Measurements from ENCODE around the gene CCDC170. TPM values are rescaled to one million over a fixed set of nuclear protein-coding genes. Genes with fewer than 3 reads are reported as not detected.

The CCDC170 gene
- total RNA-seq, 1 experiment from 2014 or later: not detected

DNA sequence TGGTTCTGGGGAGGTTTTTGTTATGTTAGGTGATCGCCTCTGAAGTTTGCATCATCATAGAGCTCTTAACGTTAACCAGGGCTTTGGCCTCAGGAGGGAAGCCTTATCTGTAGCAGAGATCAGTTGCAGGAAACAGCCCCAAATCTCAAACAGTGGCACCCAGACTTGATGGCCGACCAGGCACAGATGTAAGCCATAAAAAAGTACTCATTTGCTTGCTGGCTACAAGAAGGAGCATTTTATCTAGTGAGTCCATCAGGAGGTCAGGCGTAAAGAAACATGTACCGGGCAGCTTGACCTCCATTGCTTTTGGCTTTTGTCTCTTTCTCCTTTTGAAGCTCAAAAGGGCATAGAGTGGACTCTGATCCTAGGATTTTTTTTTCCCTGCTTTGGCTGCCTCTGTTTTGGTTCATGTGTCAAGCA lies 122.3 kb downstream of the CCDC170 start:
- no peaks in the 10 kb centered on the region for H3K4me1 ChIP-seq (ENCODE audit: control insufficient read depth, insufficient read depth, low read length)
- CTCF ChIA-PET: no interaction called here
- H3K4me3 ChIP-seq (ENCODE audit: low read depth in 2 of 2, low read length in 2 of 2): no peak overlapping the region
- POLR2A ChIA-PET: no interaction called here
- TF ChIP-seq SIN3A (IDR thresholded peaks at IDR 0.05; ENCODE audit: borderline replicate concordance, insufficient read depth, low read depth, low read length) (no peak), TCF7L2 (IDR thresholded peaks at IDR 0.05; ENCODE audit: low read depth, low read length) (no peak), POLR2AphosphoS5 (IDR thresholded peaks at IDR 0.05; ENCODE audit: low read depth, low read length) (no peak)
- TF ChIP-seq, protein P1, sequence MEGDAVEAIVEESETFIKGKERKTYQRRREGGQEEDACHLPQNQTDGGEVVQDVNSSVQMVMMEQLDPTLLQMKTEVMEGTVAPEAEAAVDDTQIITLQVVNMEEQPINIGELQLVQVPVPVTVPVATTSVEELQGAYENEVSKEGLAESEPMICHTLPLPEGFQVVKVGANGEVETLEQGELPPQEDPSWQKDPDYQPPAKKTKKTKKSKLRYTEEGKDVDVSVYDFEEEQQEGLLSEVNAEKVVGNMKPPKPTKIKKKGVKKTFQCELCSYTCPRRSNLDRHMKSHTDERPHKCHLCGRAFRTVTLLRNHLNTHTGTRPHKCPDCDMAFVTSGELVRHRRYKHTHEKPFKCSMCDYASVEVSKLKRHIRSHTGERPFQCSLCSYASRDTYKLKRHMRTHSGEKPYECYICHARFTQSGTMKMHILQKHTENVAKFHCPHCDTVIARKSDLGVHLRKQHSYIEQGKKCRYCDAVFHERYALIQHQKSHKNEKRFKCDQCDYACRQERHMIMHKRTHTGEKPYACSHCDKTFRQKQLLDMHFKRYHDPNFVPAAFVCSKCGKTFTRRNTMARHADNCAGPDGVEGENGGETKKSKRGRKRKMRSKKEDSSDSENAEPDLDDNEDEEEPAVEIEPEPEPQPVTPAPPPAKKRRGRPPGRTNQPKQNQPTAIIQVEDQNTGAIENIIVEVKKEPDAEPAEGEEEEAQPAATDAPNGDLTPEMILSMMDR (IDR thresholded peaks at IDR 0.05): no peak
- TF ChIP-seq, protein P2, sequence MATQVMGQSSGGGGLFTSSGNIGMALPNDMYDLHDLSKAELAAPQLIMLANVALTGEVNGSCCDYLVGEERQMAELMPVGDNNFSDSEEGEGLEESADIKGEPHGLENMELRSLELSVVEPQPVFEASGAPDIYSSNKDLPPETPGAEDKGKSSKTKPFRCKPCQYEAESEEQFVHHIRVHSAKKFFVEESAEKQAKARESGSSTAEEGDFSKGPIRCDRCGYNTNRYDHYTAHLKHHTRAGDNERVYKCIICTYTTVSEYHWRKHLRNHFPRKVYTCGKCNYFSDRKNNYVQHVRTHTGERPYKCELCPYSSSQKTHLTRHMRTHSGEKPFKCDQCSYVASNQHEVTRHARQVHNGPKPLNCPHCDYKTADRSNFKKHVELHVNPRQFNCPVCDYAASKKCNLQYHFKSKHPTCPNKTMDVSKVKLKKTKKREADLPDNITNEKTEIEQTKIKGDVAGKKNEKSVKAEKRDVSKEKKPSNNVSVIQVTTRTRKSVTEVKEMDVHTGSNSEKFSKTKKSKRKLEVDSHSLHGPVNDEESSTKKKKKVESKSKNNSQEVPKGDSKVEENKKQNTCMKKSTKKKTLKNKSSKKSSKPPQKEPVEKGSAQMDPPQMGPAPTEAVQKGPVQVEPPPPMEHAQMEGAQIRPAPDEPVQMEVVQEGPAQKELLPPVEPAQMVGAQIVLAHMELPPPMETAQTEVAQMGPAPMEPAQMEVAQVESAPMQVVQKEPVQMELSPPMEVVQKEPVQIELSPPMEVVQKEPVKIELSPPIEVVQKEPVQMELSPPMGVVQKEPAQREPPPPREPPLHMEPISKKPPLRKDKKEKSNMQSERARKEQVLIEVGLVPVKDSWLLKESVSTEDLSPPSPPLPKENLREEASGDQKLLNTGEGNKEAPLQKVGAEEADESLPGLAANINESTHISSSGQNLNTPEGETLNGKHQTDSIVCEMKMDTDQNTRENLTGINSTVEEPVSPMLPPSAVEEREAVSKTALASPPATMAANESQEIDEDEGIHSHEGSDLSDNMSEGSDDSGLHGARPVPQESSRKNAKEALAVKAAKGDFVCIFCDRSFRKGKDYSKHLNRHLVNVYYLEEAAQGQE (IDR thresholded peaks at IDR 0.05; ENCODE audit: insufficient read depth in 1 of 2, low read depth in 2 of 2, low read length in 1 of 2): no peak
- no peaks in the 10 kb centered on the region for H3K36me3 ChIP-seq (ENCODE audit: control insufficient read depth, insufficient read depth, low read length)
- H3K27me3 ChIP-seq (ENCODE audit: control insufficient read depth, insufficient read depth, low read length): no peaks in the 10 kb centered on the region
- no peak for DNase-seq (ENCODE audit: low read depth, low spot score)
- no peak for ATAC-seq
- no peaks in the 10 kb centered on the region for H3K9me3 ChIP-seq (ENCODE audit: control insufficient read depth, insufficient read depth, low read depth, low read length)
- in situ Hi-C loops (cut with HindIII; ENCODE audit: low pct_unique_long_range_greater_than_20kb, low sequenced_read_pairs): no loop called here
- no TSS peak for BruUV-seq (replicated peaks)
- no peak overlapping the region for H3K27ac ChIP-seq (ENCODE audit: low read length)
- intact Hi-C loops (cut with micrococcal nuclease; ENCODE audit: unreplicated experiment): no loop called here

DNA sequence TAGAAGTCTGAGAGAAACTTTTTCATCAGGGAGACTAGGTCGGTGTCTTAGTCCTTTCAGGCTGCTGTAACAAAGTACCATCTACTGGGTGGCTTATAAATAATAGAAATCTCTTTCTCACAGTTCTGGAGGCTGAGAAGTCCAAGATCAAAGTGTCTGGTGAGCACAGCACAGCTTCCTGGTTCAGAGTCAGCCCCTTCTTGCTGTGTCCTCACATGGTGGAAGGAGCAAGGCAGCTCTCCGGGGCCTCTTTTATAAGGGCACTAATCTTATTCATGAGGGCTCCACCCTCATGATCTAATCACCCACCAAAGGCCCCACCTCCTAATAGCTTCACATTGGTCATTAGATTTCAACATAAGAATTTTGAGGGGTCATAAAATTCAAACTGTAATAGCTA lies 122.8 kb downstream of the CCDC170 start:
- intact Hi-C loops (cut with micrococcal nuclease; ENCODE audit: unreplicated experiment) (no loop called here), in situ Hi-C loops (cut with HindIII; ENCODE audit: low pct_unique_long_range_greater_than_20kb, low sequenced_read_pairs) (no loop called here)
- H3K36me3 ChIP-seq (ENCODE audit: control insufficient read depth, insufficient read depth, low read length): no peaks in the 10 kb centered on the region
- H3K27ac ChIP-seq (ENCODE audit: low read length): no peak overlapping the region
- H3K4me1 ChIP-seq (ENCODE audit: control insufficient read depth, insufficient read depth, low read length): no peaks in the 10 kb centered on the region
- POLR2A ChIA-PET: no interaction called here
- no peak for ATAC-seq
- no TSS peak for BruUV-seq (replicated peaks)
- CTCF ChIA-PET: no interaction called here
- no peaks in the 10 kb centered on the region for H3K9me3 ChIP-seq (ENCODE audit: control insufficient read depth, insufficient read depth, low read depth, low read length)
- TF ChIP-seq TCF7L2 (IDR thresholded peaks at IDR 0.05; ENCODE audit: low read depth, low read length) (no peak), SIN3A (IDR thresholded peaks at IDR 0.05; ENCODE audit: borderline replicate concordance, insufficient read depth, low read depth, low read length) (no peak), POLR2AphosphoS5 (IDR thresholded peaks at IDR 0.05; ENCODE audit: low read depth, low read length) (no peak)
- TF ChIP-seq, protein P1 (IDR thresholded peaks at IDR 0.05): no peak
- TF ChIP-seq, protein P2 (IDR thresholded peaks at IDR 0.05; ENCODE audit: insufficient read depth in 1 of 2, low read depth in 2 of 2, low read length in 1 of 2): no peak
- DNase-seq (ENCODE audit: low read depth, low spot score): no peak
- H3K27me3 ChIP-seq (ENCODE audit: control insufficient read depth, insufficient read depth, low read length): no peaks in the 10 kb centered on the region
- H3K4me3 ChIP-seq (ENCODE audit: low read depth in 2 of 2, low read length in 2 of 2): no peak overlapping the region

Measured in Panc1 (cell line).